H9 (cell line): ENCODE results near the gene SLC7A14. TPM values are rescaled to one million over a fixed set of nuclear protein-coding genes. Genes with fewer than 3 reads are reported as not detected.

Source experiments
- DNase-seq: peaks from one replicate; pipeline ENCODE4 v3.0.0-alpha.2; 2017
- H2AFZ ChIP-seq: one replicate; pipeline ENCODE4 v1.6.1; 2013; ENCODE audit warnings: mild to moderate bottlenecking, low read length, control low read depth, moderate library complexity
- H2AK5ac ChIP-seq: 2 replicates; pipeline ENCODE4 v1.6.1; 2013; ENCODE audit warnings: low read length, control low read depth, mixed read lengths; ENCODE audit not compliant: insufficient read length
- H2BK120ac ChIP-seq: one replicate; pipeline ENCODE4 v1.6.1; 2013; ENCODE audit warnings: low read depth, mild to moderate bottlenecking, low read length, control low read depth, inconsistent platforms; ENCODE audit not compliant: poor library complexity, severe bottlenecking
- H2BK12ac ChIP-seq: 2 replicates; pipeline ENCODE4 v1.6.1; 2013; ENCODE audit warnings: low read length, control low read depth, mixed read lengths, low read depth; ENCODE audit not compliant: insufficient read length
- H2BK15ac ChIP-seq: 2 replicates; pipeline ENCODE4 v1.6.1; 2013; ENCODE audit warnings: low read depth, low read length, control low read depth
- H2BK20ac ChIP-seq: one replicate; pipeline ENCODE4 v1.6.1; 2013; ENCODE audit warnings: low read depth, mild to moderate bottlenecking, low read length, control low read depth, inconsistent platforms; ENCODE audit not compliant: poor library complexity, severe bottlenecking
- H2BK5ac ChIP-seq: 2 replicates; pipeline ENCODE4 v1.6.1; 2013; ENCODE audit warnings: low read length, control low read depth, mixed read lengths; ENCODE audit not compliant: insufficient read length
- H3K14ac ChIP-seq: 2 replicates; pipeline ENCODE4 v1.6.1; 2013; ENCODE audit warnings: low read length, control low read depth; ENCODE audit not compliant: insufficient read depth
- H3K18ac ChIP-seq: 2 replicates; pipeline ENCODE4 v1.6.1; 2013; ENCODE audit warnings: low read depth, mild to moderate bottlenecking, mixed read lengths, low read length, control low read depth; ENCODE audit not compliant: insufficient read length
- H3K23ac ChIP-seq: 2 replicates; pipeline ENCODE4 v1.6.1; 2013; ENCODE audit warnings: low read length, control low read depth, mixed read lengths, low read depth; ENCODE audit not compliant: insufficient read length
- H3K23me2 ChIP-seq: 2 replicates; pipeline ENCODE4 v1.6.1; 2013; ENCODE audit warnings: low read depth, mild to moderate bottlenecking, mixed read lengths, low read length, control low read depth; ENCODE audit not compliant: insufficient read length, poor library complexity, severe bottlenecking
- H3K27ac ChIP-seq: 2 replicates; pipeline ENCODE4 v1.5.1; 2013; ENCODE audit warnings: low read length, control low read depth, mixed read lengths, low read depth; ENCODE audit not compliant: insufficient read length
- H3K27me3 ChIP-seq: 2 replicates; pipeline ENCODE4 v1.6.1; 2013; ENCODE audit warnings: low read length, control low read depth, inconsistent platforms; ENCODE audit not compliant: insufficient read depth
- H3K4ac ChIP-seq: 2 replicates; pipeline ENCODE4 v1.6.1; 2013; ENCODE audit warnings: low read depth, mild to moderate bottlenecking, control low read depth, inconsistent platforms, low read length, moderate library complexity
- H3K4me1 ChIP-seq: 2 replicates; pipeline ENCODE4 v1.6.1; 2013; ENCODE audit warnings: low read length, control low read depth, inconsistent platforms; ENCODE audit not compliant: insufficient read depth
- H3K4me2 ChIP-seq: 2 replicates; pipeline ENCODE4 v1.6.1; 2013; ENCODE audit warnings: low read length, control low read depth, mixed read lengths; ENCODE audit not compliant: insufficient read length, insufficient read depth
- H3K56ac ChIP-seq: 2 replicates; pipeline ENCODE4 v1.6.1; 2013; ENCODE audit warnings: low read depth, mild to moderate bottlenecking, mixed read lengths, low read length, control low read depth; ENCODE audit not compliant: insufficient read length
- H3K79me1 ChIP-seq: 2 replicates; pipeline ENCODE4 v1.6.1; 2013; ENCODE audit warnings: low read depth, mild to moderate bottlenecking, moderate library complexity, low read length, control low read depth, inconsistent platforms; ENCODE audit not compliant: insufficient read depth, poor library complexity, severe bottlenecking
- H3K79me2 ChIP-seq: 2 replicates; pipeline ENCODE4 v1.6.1; 2013; ENCODE audit warnings: low read length, control low read depth, inconsistent platforms; ENCODE audit not compliant: insufficient read depth
- H3K9ac ChIP-seq: 2 replicates; pipeline ENCODE4 v1.6.1; 2013; ENCODE audit warnings: low read length, control low read depth, mixed read lengths; ENCODE audit not compliant: insufficient read length; ENCODE audit errors: extremely low read depth
- H3K9me3 ChIP-seq: one replicate; pipeline ENCODE4 v1.6.1; 2013; ENCODE audit warnings: low read depth, low read length, inconsistent platforms; ENCODE audit not compliant: control insufficient read depth
- H3T11ph ChIP-seq: one replicate; pipeline ENCODE4 v1.6.1; 2013; ENCODE audit warnings: mild to moderate bottlenecking, low read length, control low read depth, inconsistent platforms
- H4K20me1 ChIP-seq: one replicate; pipeline ENCODE4 v1.6.1; 2013; ENCODE audit not compliant: control insufficient read depth, insufficient read length, insufficient read depth
- H4K5ac ChIP-seq: 2 replicates; pipeline ENCODE4 v1.6.1; 2013; ENCODE audit warnings: low read depth, mild to moderate bottlenecking, mixed read lengths, low read length, control low read depth; ENCODE audit not compliant: insufficient read length
- H4K8ac ChIP-seq: replicated peaks from 2 replicates; pipeline ENCODE4 v1.6.1; 2013; ENCODE audit warnings: low read length, control low read depth, mixed read lengths, low read depth; ENCODE audit not compliant: insufficient read length
- H4K91ac ChIP-seq: 2 replicates; pipeline ENCODE4 v1.6.1; 2013; ENCODE audit warnings: low read depth, mild to moderate bottlenecking, moderate library complexity, mixed read lengths, low read length, control low read depth; ENCODE audit not compliant: insufficient read length
- H3K27ac Mint-ChIP-seq, 3 experiments: 2 replicates in 2 of 3; 3 replicates in 1 of 3; pipeline ENCODE4 v1.8.0; 2020 to 2021; ENCODE audit warnings: mixed read lengths in 3 of 3, mild to moderate bottlenecking in 1 of 3, moderate library complexity in 1 of 3
- H3K27me3 Mint-ChIP-seq: 2 replicates; pipeline ENCODE4 v1.8.0; 2021; ENCODE audit warnings: low read depth, mild to moderate bottlenecking, moderate library complexity, mixed read lengths
- H3K36me3 Mint-ChIP-seq, 3 experiments: 2 replicates in 2 of 3; 3 replicates in 1 of 3; pipeline ENCODE4 v1.8.0; 2020 to 2021; ENCODE audit warnings: low read depth in 3 of 3, mixed read lengths in 3 of 3; ENCODE audit not compliant: insufficient read depth in 1 of 3
- H3K4me1 Mint-ChIP-seq, 2 experiments: 2 replicates each; pipeline ENCODE4 v1.8.0; 2020; ENCODE audit warnings: mixed read lengths in 2 of 2
- H3K4me3 Mint-ChIP-seq, 2 experiments: 2 replicates in 1 of 2; 3 replicates in 1 of 2; pipeline ENCODE4 v1.8.0; 2020 to 2021; ENCODE audit warnings: mild to moderate bottlenecking in 2 of 2, mixed read lengths in 2 of 2, moderate library complexity in 1 of 2
- H3K9me3 Mint-ChIP-seq, 2 experiments: 2 replicates in 1 of 2; 3 replicates in 1 of 2; pipeline ENCODE4 v1.8.0; 2020; ENCODE audit warnings: mild to moderate bottlenecking in 2 of 2, mixed read lengths in 2 of 2, moderate library complexity in 1 of 2
- WGBS: extraction: QIAGEN DNeasy Blood & Tissue Kit; methylation state at CpG from one replicate; pipeline ENCODE4 v1.1.7; 2013; ENCODE audit warnings: missing lambda C conversion rate, low lambda C conversion rate, mixed read lengths; ENCODE audit not compliant: insufficient read length; ENCODE audit errors: extremely low coverage; 5-methylcytosine and 5-hydroxymethylcytosine counted together
- total RNA-seq: library from RNA; stranded (reverse); gene quantifications from 2 replicates; pipeline ENCODE4 v1.2.1, GENCODE V29; 2021
- TF ChIP-seq, protein P1 (sequence below): fragments of 200-600 bp; sonication (generic); conservative IDR thresholded peaks from 3 replicates; pipeline ENCODE4 v1.8.0; 2021; ENCODE audit warnings: antibody characterized with exemption, mild to moderate bottlenecking

SLC7A14 gene
- total RNA-seq, 1 experiment from 2014 or later: 0.42 TPM

DNA sequence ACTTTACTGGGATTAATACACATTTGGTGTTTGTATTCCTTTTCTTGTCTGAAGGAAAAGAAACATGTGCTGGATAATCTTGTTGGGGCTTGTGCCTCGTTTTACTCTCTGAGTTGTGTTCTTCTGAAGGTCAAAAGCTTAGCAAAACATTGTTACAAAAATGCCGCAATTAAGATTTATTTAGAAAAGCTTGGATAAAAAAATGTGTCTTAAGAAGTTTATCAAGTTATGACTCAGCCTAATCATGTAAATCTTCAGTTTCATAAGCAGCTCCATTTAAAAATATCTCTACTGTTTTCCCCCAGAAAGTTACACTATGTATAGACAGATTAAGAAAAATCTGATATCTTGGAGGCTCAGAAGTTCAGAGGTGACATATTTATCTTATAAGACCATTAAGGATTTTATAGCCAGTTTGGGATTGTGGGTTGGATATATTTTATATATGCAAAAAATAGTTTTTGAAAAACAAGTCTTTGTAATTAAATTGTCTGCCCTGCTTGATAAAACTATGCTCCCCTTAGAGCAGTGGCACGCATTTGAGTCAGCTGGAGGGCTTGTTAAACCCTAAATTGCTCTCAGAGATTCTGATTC, 110.7 kb downstream of the SLC7A14 start:
- H3K9ac ChIP-seq: no peak overlapping the region
- H3K23ac ChIP-seq: no peak overlapping the region
- H3K56ac ChIP-seq: no peak overlapping the region
- no peak for DNase-seq
- H3K4me3 Mint-ChIP-seq: no peak overlapping the region
- H2BK5ac ChIP-seq: no peak overlapping the region
- H3K27me3 ChIP-seq: no peaks in the 10 kb centered on the region
- no peak overlapping the region for H2BK12ac ChIP-seq
- H3K4ac ChIP-seq: no peak overlapping the region
- H4K20me1 ChIP-seq: no peaks in the 10 kb centered on the region
- no peaks in the 10 kb centered on the region for H3K9me3 ChIP-seq
- no peak overlapping the region for H2AFZ ChIP-seq
- no peak overlapping the region for H4K5ac ChIP-seq
- H4K91ac ChIP-seq: no peak overlapping the region
- H2AK5ac ChIP-seq: no peak overlapping the region
- no peak overlapping the region for H3K18ac ChIP-seq
- H3K9me3 Mint-ChIP-seq: no peaks in the 10 kb centered on the region
- H3K27me3 Mint-ChIP-seq: no peaks in the 10 kb centered on the region
- no peaks in the 10 kb centered on the region for H3K4me1 ChIP-seq
- H4K8ac ChIP-seq: no peak overlapping the region
- peaks cover 24 to 25% of the 10 kb centered on the region in 2 experiments for H3K4me1 Mint-ChIP-seq
- H3K36me3 Mint-ChIP-seq: no peaks in the 10 kb centered on the region
- H2BK20ac ChIP-seq: no peak overlapping the region
- H3K27ac Mint-ChIP-seq: no peak overlapping the region
- H3K23me2 ChIP-seq: no peaks in the 10 kb centered on the region
- no peak overlapping the region for H3K4me2 ChIP-seq
- H3T11ph ChIP-seq: no peak overlapping the region
- TF ChIP-seq, protein P1, sequence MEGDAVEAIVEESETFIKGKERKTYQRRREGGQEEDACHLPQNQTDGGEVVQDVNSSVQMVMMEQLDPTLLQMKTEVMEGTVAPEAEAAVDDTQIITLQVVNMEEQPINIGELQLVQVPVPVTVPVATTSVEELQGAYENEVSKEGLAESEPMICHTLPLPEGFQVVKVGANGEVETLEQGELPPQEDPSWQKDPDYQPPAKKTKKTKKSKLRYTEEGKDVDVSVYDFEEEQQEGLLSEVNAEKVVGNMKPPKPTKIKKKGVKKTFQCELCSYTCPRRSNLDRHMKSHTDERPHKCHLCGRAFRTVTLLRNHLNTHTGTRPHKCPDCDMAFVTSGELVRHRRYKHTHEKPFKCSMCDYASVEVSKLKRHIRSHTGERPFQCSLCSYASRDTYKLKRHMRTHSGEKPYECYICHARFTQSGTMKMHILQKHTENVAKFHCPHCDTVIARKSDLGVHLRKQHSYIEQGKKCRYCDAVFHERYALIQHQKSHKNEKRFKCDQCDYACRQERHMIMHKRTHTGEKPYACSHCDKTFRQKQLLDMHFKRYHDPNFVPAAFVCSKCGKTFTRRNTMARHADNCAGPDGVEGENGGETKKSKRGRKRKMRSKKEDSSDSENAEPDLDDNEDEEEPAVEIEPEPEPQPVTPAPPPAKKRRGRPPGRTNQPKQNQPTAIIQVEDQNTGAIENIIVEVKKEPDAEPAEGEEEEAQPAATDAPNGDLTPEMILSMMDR: no peak
- no peak overlapping the region for H3K27ac ChIP-seq
- no peak overlapping the region for H2BK15ac ChIP-seq
- H3K79me2 ChIP-seq: no peaks in the 10 kb centered on the region
- WGBS: no CpG with 5 or more reads among the region's 3 CpGs
- H3K14ac ChIP-seq: no peak overlapping the region
- no peaks in the 10 kb centered on the region for H3K79me1 ChIP-seq
- H2BK120ac ChIP-seq: no peak overlapping the region
